HEK293 (cell line): Measurements from ENCODE around the gene IKZF4.
"Not testable (repeated sequence)": the region's sequence is repeated elsewhere in the genome, so short reads cannot be mapped to it uniquely, and the experiment has no call there.

Experiments
- CTCF ChIA-PET: fragments of 350-600 bp; formaldehyde crosslinking; extraction: SDS; loops from one replicate; lab custom pipeline; 2021; ENCODE audit warnings: antibody characterized with exemption; lab: Yijun Ruan, JAX
- POLR2A ChIA-PET: fragments of 300-600 bp; formaldehyde crosslinking; extraction: SDS; loops from one replicate; lab custom pipeline; 2020; ENCODE audit warnings: antibody characterized with exemption, inconsistent platforms; lab: Yijun Ruan, JAX
- H3K27ac ChIP-seq: fragments of 200-500 bp; sonication (Bioruptor generic); 2 replicates; pipeline ENCODE4 v1.5.1; 2014; ENCODE audit warnings: low read depth, low read length, control low read depth, inconsistent platforms; ENCODE audit errors: extremely low read depth
- H3K36me3 ChIP-seq, 2 experiments: fragments of 200-500 bp in 1 of 2; sonication (Bioruptor generic) in 1 of 2; 1 replicate in 1 of 2; 2 replicates in 1 of 2; pipeline ENCODE4 v1.5.1; 2014 to 2017; ENCODE audit warnings: inconsistent platforms in 2 of 2, low read length in 2 of 2; ENCODE audit not compliant: control insufficient read depth in 2 of 2, insufficient read depth in 1 of 2
- H3K4me1 ChIP-seq: fragments of 200-500 bp; sonication (Bioruptor generic); 2 replicates; pipeline ENCODE4 v1.5.1; 2014; ENCODE audit warnings: mild to moderate bottlenecking, low read length, inconsistent platforms; ENCODE audit not compliant: control insufficient read depth, insufficient read depth
- H3K4me3 ChIP-seq: 2 replicates; pipeline ENCODE4 v1.5.1; 2011; ENCODE audit warnings: low read depth, mild to moderate bottlenecking, control low read depth, low read length, moderate library complexity
- H3K9me3 ChIP-seq: fragments of 200-500 bp; sonication (Bioruptor generic); 2 replicates; pipeline ENCODE4 v1.5.1; 2014; ENCODE audit warnings: low read depth, low read length, inconsistent platforms; ENCODE audit not compliant: control insufficient read depth, insufficient read depth
- BCL6B ChIP-seq: fragments of 450-650 bp; formaldehyde crosslinking; IDR thresholded peaks from 2 replicates; pipeline ENCODE4 v1.5.1; 2017; ENCODE audit warnings: missing biosample characterization, missing genetic modification characterization
- OSR2 ChIP-seq: fragments of 450-650 bp; formaldehyde crosslinking; IDR thresholded peaks from 2 replicates; pipeline ENCODE4 v1.5.1; 2016; ENCODE audit warnings: missing biosample characterization, missing genetic modification characterization
- PRDM1 ChIP-seq: fragments of 450-650 bp; formaldehyde crosslinking; IDR thresholded peaks from 2 replicates; pipeline ENCODE4; 2016; ENCODE audit warnings: missing biosample characterization, missing genetic modification characterization
- TCF7L2 ChIP-seq: IDR thresholded peaks from 2 replicates; pipeline ENCODE4 v1.6.1; 2011; ENCODE audit warnings: low read depth, mild to moderate bottlenecking, inconsistent platforms, low read length, moderate library complexity, borderline replicate concordance
- YY1 ChIP-seq: fragments of 450-650 bp; formaldehyde crosslinking; IDR thresholded peaks from 2 replicates; pipeline ENCODE4 v1.5.1; 2018; ENCODE audit warnings: missing biosample characterization, missing genetic modification characterization
- ZFHX2 ChIP-seq: fragments of 450-650 bp; formaldehyde crosslinking; conservative IDR thresholded peaks from 2 replicates; pipeline ENCODE4 v1.5.1; 2016; ENCODE audit warnings: missing biosample characterization, missing genetic modification characterization
- ZNF121 ChIP-seq: fragments of 450-650 bp; formaldehyde crosslinking; IDR thresholded peaks from 2 replicates; pipeline ENCODE4 v1.5.1; 2016; ENCODE audit warnings: missing biosample characterization, missing genetic modification characterization
- ZNF335 ChIP-seq: fragments of 450-650 bp; formaldehyde crosslinking; conservative IDR thresholded peaks from 2 replicates; pipeline ENCODE4 v1.5.1; 2016; ENCODE audit warnings: missing biosample characterization, missing genetic modification characterization
- ZNF510 ChIP-seq: fragments of 450-650 bp; formaldehyde crosslinking; IDR thresholded peaks from 2 replicates; pipeline ENCODE4 v1.5.1; 2018; ENCODE audit warnings: mild to moderate bottlenecking, missing genetic modification characterization, missing biosample characterization; ENCODE audit not compliant: insufficient replicate concordance
- ZNF664 ChIP-seq: fragments of 450-650 bp; formaldehyde crosslinking; IDR thresholded peaks from 2 replicates; pipeline ENCODE4 v1.5.1; 2016; ENCODE audit warnings: missing biosample characterization, missing genetic modification characterization
- ZSCAN5A ChIP-seq: fragments of 450-650 bp; formaldehyde crosslinking; IDR thresholded peaks from 2 replicates; pipeline ENCODE4 v1.5.1; 2016; ENCODE audit warnings: missing biosample characterization, missing genetic modification characterization
- TF ChIP-seq, protein P1 (sequence below): fragments of 450-650 bp; formaldehyde crosslinking; IDR thresholded peaks from 2 replicates; pipeline ENCODE4 v1.5.1; 2017; ENCODE audit warnings: missing biosample characterization, missing genetic modification characterization

IKZF4 gene

GRCh38 chr12:55974308-55974730 is 46.5 kb upstream of the IKZF4 start (continued):
- TF ChIP-seq, protein P1, sequence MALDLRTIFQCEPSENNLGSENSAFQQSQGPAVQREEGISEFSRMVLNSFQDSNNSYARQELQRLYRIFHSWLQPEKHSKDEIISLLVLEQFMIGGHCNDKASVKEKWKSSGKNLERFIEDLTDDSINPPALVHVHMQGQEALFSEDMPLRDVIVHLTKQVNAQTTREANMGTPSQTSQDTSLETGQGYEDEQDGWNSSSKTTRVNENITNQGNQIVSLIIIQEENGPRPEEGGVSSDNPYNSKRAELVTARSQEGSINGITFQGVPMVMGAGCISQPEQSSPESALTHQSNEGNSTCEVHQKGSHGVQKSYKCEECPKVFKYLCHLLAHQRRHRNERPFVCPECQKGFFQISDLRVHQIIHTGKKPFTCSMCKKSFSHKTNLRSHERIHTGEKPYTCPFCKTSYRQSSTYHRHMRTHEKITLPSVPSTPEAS (tag by site-specific recombination) = peak; percentile 40; the same call in 1 of the 2 replicates
- no peak for TF ChIP-seq ZNF510 (tag by site-specific recombination)

- no peaks in the 10 kb centered on the region for H3K9me3 ChIP-seq
- no peaks in the 10 kb centered on the region for H3K4me1 ChIP-seq
- no peak overlapping the region for H3K4me3 ChIP-seq
- CTCF ChIA-PET = interaction anchor here (0.8 kb wide), 1 partner anchor 11 kb away, joined by 3 read pairs; no protein-coding TSS in a partner anchor
- no peak overlapping the region for H3K27ac ChIP-seq
- peaks cover 18 to 58% of the 10 kb centered on the region in 2 experiments; a peak in 2 of 3 replicates for H3K36me3 ChIP-seq
- TF ChIP-seq ZNF664 (tag by site-specific recombination) (peak; percentile 86), TCF7L2 (no peak), PRDM1 (tag by site-specific recombination) (no peak)
- TF ChIP-seq, all 188 proteins: peak for 1
- POLR2A ChIA-PET = interaction anchor here (0.7 kb wide), 1 partner anchor 168 kb away, joined by 6 read pairs; no protein-coding TSS in a partner anchor
Observed at GRCh38 chr12:55978393-55978792, 42.5 kb upstream of the IKZF4 start.

- H3K4me3 ChIP-seq = no peak overlapping the region
- ChIA-PET CTCF (interaction anchor here (0.6 kb wide), 3 partner anchors 18 to 40 kb away, joined by 3 to 4 read pairs (median 3); partner anchors contain the start of gene SUOX), POLR2A (interaction anchor here (0.7 kb wide), 2 partner anchors 18 to 169 kb away, joined by 5 to 6 read pairs; partner anchors contain the start of gene SUOX)
Observed at GRCh38 chr12:55979069-55979468, 41.8 kb upstream of the IKZF4 start.

DNA sequence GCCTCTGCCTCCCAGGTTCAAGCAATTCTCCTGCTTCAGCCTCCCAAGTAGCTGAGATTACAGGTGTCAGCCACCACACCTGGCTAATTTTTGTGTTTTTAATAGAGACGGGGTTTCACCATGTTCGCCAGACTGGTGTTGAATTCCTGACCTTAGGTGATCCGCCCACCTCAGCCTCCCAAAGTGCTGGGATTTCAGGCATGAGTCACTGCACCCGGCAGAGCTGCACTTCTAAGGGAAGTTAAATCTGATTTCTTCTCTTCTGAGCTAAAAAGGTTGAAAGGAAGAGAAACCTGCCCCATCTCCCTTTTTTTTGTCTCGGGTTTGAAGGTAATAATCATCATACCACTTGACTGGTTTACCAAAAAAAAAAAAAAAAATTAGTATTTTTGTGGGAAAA is 39.0 kb upstream of the IKZF4 start:
- not testable (repeated sequence) for H3K9me3 ChIP-seq, H3K27ac ChIP-seq, H3K4me3 ChIP-seq, H3K4me1 ChIP-seq
- ChIA-PET POLR2A (interaction anchor here (0.5 to 6.4 kb wide), 4 partner anchors 8 to 707 kb away, joined by 3 to 66 read pairs (median 4); partner anchors contain the start of gene RAB5B), CTCF (interaction anchor here (0.6 to 3.8 kb wide), 10 partner anchors 14 to 243 kb away, joined by 3 to 19 read pairs (median 4); no protein-coding TSS in a partner anchor)
- peaks cover 32 to 79% of the 10 kb centered on the region in 2 experiments for H3K36me3 ChIP-seq
- 0 out of 2 replicates have a peak, but pooled peaks have one; percentile 54 for TF ChIP-seq PRDM1 (tag by site-specific recombination)
- peak; percentile 45; the same call in 1 of the 2 replicates for TF ChIP-seq ZFHX2 (tag by site-specific recombination)

More at GRCh38 chr12:55979069-55979468, 41.8 kb upstream of the IKZF4 start:
- TF ChIP-seq ZNF335 (tag by site-specific recombination) (no peak), PRDM1 (tag by site-specific recombination) (0 out of 2 replicates have a peak, but pooled peaks have one; percentile 21)
- H3K9me3 ChIP-seq = no peaks in the 10 kb centered on the region
- no peak overlapping the region for H3K27ac ChIP-seq
- H3K36me3 ChIP-seq = peaks cover 25 to 63% of the 10 kb centered on the region in 2 experiments; a peak in 2 of 3 replicates
- no peaks in the 10 kb centered on the region for H3K4me1 ChIP-seq

GRCh38 chr12:55982319-55982936 is 38.4 kb upstream of the IKZF4 start:
- POLR2A ChIA-PET = interaction anchor here (0.5 to 6.4 kb wide), 5 partner anchors 8 to 707 kb away, joined by 3 to 66 read pairs (median 4); partner anchors contain the start of genes RAB5B and SUOX
- CTCF ChIA-PET = interaction anchor here (0.6 to 3.8 kb wide), 7 partner anchors 13 to 243 kb away, joined by 3 to 19 read pairs (median 4); no protein-coding TSS in a partner anchor
- peaks cover 38 to 79% of the 10 kb centered on the region in 2 experiments for H3K36me3 ChIP-seq
- no peaks in the 10 kb centered on the region for H3K4me1 ChIP-seq
- H3K27ac ChIP-seq = no peak overlapping the region
- H3K9me3 ChIP-seq = no peaks in the 10 kb centered on the region
- H3K4me3 ChIP-seq = no peak overlapping the region
- TF ChIP-seq ZNF121 (tag by site-specific recombination) = peak; percentile 89
- no peak for TF ChIP-seq ZSCAN5A (tag by site-specific recombination)
- no peak for TF ChIP-seq BCL6B (tag by site-specific recombination)
- no peak for TF ChIP-seq YY1 (tag by site-specific recombination)
- TF ChIP-seq OSR2 (tag by site-specific recombination) = no peak
